Glutamatergic neuron (in vitro differentiated cells): ENCODE data around the gene TBRG4. TPM values are rescaled to one million over a fixed set of nuclear protein-coding genes. Genes with fewer than 3 reads are reported as not detected.
A peak's percentile ranks its signal among the peaks of the same experiment; 100 is the strongest.

Experiments used
- DNase-seq: peaks from one replicate; pipeline ENCODE4 v3.0.0; 2022
- H3K27ac Mint-ChIP-seq: one replicate; pipeline ENCODE4 v1.8.0; 2020; ENCODE audit warnings: mild to moderate bottlenecking, mixed read lengths, inconsistent platforms; ENCODE audit not compliant: unreplicated experiment
- H3K27me3 Mint-ChIP-seq: one replicate; pipeline ENCODE4 v1.8.0; 2020; ENCODE audit warnings: mild to moderate bottlenecking, moderate library complexity, mixed read lengths, inconsistent platforms; ENCODE audit not compliant: unreplicated experiment
- H3K36me3 Mint-ChIP-seq: one replicate; pipeline ENCODE4 v1.8.0; 2020; ENCODE audit warnings: mild to moderate bottlenecking, mixed read lengths, inconsistent platforms; ENCODE audit not compliant: unreplicated experiment
- H3K4me1 Mint-ChIP-seq: one replicate; pipeline ENCODE4 v1.8.0; 2020; ENCODE audit warnings: mild to moderate bottlenecking, low read depth, mixed read lengths, inconsistent platforms; ENCODE audit not compliant: unreplicated experiment
- H3K4me3 Mint-ChIP-seq: one replicate; pipeline ENCODE4 v1.8.0; 2020; ENCODE audit warnings: mild to moderate bottlenecking, mixed read lengths, inconsistent platforms; ENCODE audit not compliant: unreplicated experiment
- H3K9me3 Mint-ChIP-seq: one replicate; pipeline ENCODE4 v1.8.0; 2020; ENCODE audit warnings: mild to moderate bottlenecking, moderate library complexity, mixed read lengths, inconsistent platforms; ENCODE audit not compliant: unreplicated experiment
- CTCF ChIP-seq: fragments of 200-600 bp; sonication (generic); IDR thresholded peaks from one replicate; pipeline ENCODE4 v1.5.0; 2021; ENCODE audit not compliant: partially characterized antibody, unreplicated experiment
- long read RNA-seq: library from polyadenylated mRNA; unstranded; transcript quantifications from one replicate; pipeline ENCODE4 v2.0.0, GENCODE V29; 2020; ENCODE audit not compliant: unreplicated experiment
- total RNA-seq: library from RNA; stranded (reverse); fragmentation: NEBNext Ultra II Directional; extraction: Animal tissue kit (Norgen Biotek cat#: 25700); gene quantifications from one replicate; pipeline ENCODE4 v1.2.1, GENCODE V29; 2021; ENCODE audit not compliant: unreplicated experiment

The TBRG4 gene
- 90.1 TPM for total RNA-seq
- long read RNA-seq, transcript TBRG4-201 (11 exons, 2,243 nt), result major isoform, 14 of 52 reads
- long read RNA-seq, transcript TBRG4-202 (9 exons, 1,917 nt), result minor isoform, 13 of 52 reads
- long read RNA-seq, transcript TBRG4-203 (9 exons, 2,225 nt), result minor isoform, 6 of 52 reads
- long read RNA-seq, partial matches to known transcripts, result 6 of 52 reads
- long read RNA-seq, other reads (novel, unspliced or antisense), result 11 of 52 reads

GRCh38 chr7:45111298-45112223 lies at the start of gene TBRG4:
Gene TBRG4, minus strand, starts transcription at chr7:45111697. Its CDS starts 2,460 bp downstream, at chr7:45109237.
- Mint-ChIP-seq H3K27me3 (peaks cover 8% of the 10 kb centered on the region), H3K9me3 (peaks cover 13% of the 10 kb centered on the region), H3K4me1 (peaks cover 5% of the 10 kb centered on the region), H3K27ac (peak within 1 kb of the TSS; percentile 92), H3K4me3 (peak within 1 kb of the TSS; percentile 99), H3K36me3 (no peaks in the 10 kb centered on the region)
- no peak for TF ChIP-seq CTCF
- peak; percentile 96 for DNase-seq

GRCh38 chr7:45161138-45161537 lies 49.6 kb upstream of the TBRG4 start:
- Mint-ChIP-seq H3K36me3 (peaks cover 22% of the 10 kb centered on the region), H3K9me3 (peaks cover 5% of the 10 kb centered on the region), H3K4me3 (no peak overlapping the region), H3K27ac (no peak overlapping the region), H3K4me1 (no peaks in the 10 kb centered on the region), H3K27me3 (peaks cover 18% of the 10 kb centered on the region)
- no peak for TF ChIP-seq CTCF
- no peak for DNase-seq

- Mint-ChIP-seq H3K27me3 (peaks cover 18% of the 10 kb centered on the region), H3K9me3 (peaks cover 5% of the 10 kb centered on the region), H3K4me3 (no peak overlapping the region), H3K27ac (no peak overlapping the region), H3K36me3 (peaks cover 22% of the 10 kb centered on the region), H3K4me1 (no peaks in the 10 kb centered on the region)
- no peak for TF ChIP-seq CTCF
- no peak for DNase-seq
Measured at GRCh38 chr7:45160417-45160881, 49.0 kb upstream of the TBRG4 start.

GRCh38 chr7:45159296-45159695 lies 47.8 kb upstream of the TBRG4 start:
- TF ChIP-seq CTCF, result no peak
- Mint-ChIP-seq H3K36me3 (peaks cover 15% of the 10 kb centered on the region), H3K4me1 (no peaks in the 10 kb centered on the region), H3K9me3 (peaks cover 5% of the 10 kb centered on the region), H3K4me3 (no peak overlapping the region), H3K27ac (no peak overlapping the region), H3K27me3 (peaks cover 19% of the 10 kb centered on the region)
- no peak for DNase-seq
